ENCODE results near the gene PEX16.

Gene PEX16

GRCh38 chr11:45917623-45918330 lies at the start of gene PEX16:
PEX16 (minus strand) TSS chr11:45917877; CDS start chr11:45917811, 66 bp downstream.
- DNase-seq (ENCODE audit: low read depth in 1 of 2, low spot score in 1 of 2), result peak; percentile 83 to 95

- DNase-seq (ENCODE audit: low read depth in 1 of 2, low spot score in 1 of 2), result peak; percentile 32 to 50
These were observed 47.3 kb upstream of the PEX16 start for GRCh38 chr11:45964911-45965389.

GRCh38 chr11:45961751-45962240 lies 44.1 kb upstream of the PEX16 start:
- DNase-seq (ENCODE audit: low read depth in 1 of 2, low spot score in 1 of 2), result no peak

- DNase-seq (ENCODE audit: low read depth in 1 of 2, low spot score in 1 of 2), result no peak
These were observed 42.9 kb upstream of the PEX16 start for GRCh38 chr11:45960387-45961095.

GRCh38 chr11:45959851-45960250 lies 42.2 kb upstream of the PEX16 start:
- DNase-seq (ENCODE audit: low read depth in 1 of 2, low spot score in 1 of 2), result no peak

GRCh38 chr11:45949992-45950407 lies 32.3 kb upstream of the PEX16 start:
- no peak for DNase-seq (ENCODE audit: low read depth in 1 of 2, low spot score in 1 of 2)

- no peak for DNase-seq (ENCODE audit: low read depth in 1 of 2, low spot score in 1 of 2)
These were observed 30.7 kb upstream of the PEX16 start for GRCh38 chr11:45948356-45948755.

- no peak for DNase-seq (ENCODE audit: low read depth in 1 of 2, low spot score in 1 of 2)
These were observed 30.2 kb upstream of the PEX16 start for GRCh38 chr11:45947885-45948284.

- DNase-seq (ENCODE audit: low read depth in 1 of 2, low spot score in 1 of 2), result no peak
These were observed 27.8 kb upstream of the PEX16 start for GRCh38 chr11:45945397-45945999.

GRCh38 chr11:45942381-45942780 lies 24.7 kb upstream of the PEX16 start:
- DNase-seq (ENCODE audit: low read depth in 1 of 2, low spot score in 1 of 2), result no peak

- no peak for DNase-seq (ENCODE audit: low read depth in 1 of 2, low spot score in 1 of 2)
These were observed 23.6 kb upstream of the PEX16 start for GRCh38 chr11:45941285-45941684.

- DNase-seq (ENCODE audit: low read depth in 1 of 2, low spot score in 1 of 2), result no peak
These were observed 22.2 kb upstream of the PEX16 start for GRCh38 chr11:45939836-45940235.

GRCh38 chr11:45937916-45938315 lies 20.2 kb upstream of the PEX16 start:
- no peak for DNase-seq (ENCODE audit: low read depth in 1 of 2, low spot score in 1 of 2)

GRCh38 chr11:45936511-45937054 lies 18.9 kb upstream of the PEX16 start:
- DNase-seq (ENCODE audit: low read depth in 1 of 2, low spot score in 1 of 2), result no peak

- no peak for DNase-seq (ENCODE audit: low read depth in 1 of 2, low spot score in 1 of 2)
These were observed 17.8 kb upstream of the PEX16 start for GRCh38 chr11:45935349-45936064.

- no peak for DNase-seq (ENCODE audit: low read depth in 1 of 2, low spot score in 1 of 2)
These were observed 17.1 kb upstream of the PEX16 start for GRCh38 chr11:45934580-45935318.

- DNase-seq (ENCODE audit: low read depth in 1 of 2, low spot score in 1 of 2), result no peak
These were observed 16.3 kb upstream of the PEX16 start for GRCh38 chr11:45933846-45934579.

- DNase-seq (ENCODE audit: low read depth in 1 of 2, low spot score in 1 of 2), result no peak
These were observed 15.6 kb upstream of the PEX16 start for GRCh38 chr11:45933131-45933831.

- DNase-seq (ENCODE audit: low read depth in 1 of 2, low spot score in 1 of 2), result no peak
These were observed 14.5 kb upstream of the PEX16 start for GRCh38 chr11:45932217-45932616.

Measured in activated CD4-positive, alpha-beta T cell treated with anti-CD3 and anti-CD28 coated beads, Interleukin-2, amount 50 U/mL, for 24 hours (primary cell).